K562 (cell line): ENCODE data around the gene CEP44.

Experiments used
- CBX3 ChIP-seq, 2 experiments: IDR thresholded peaks; 1 replicate in 1 of 2; 2 replicates in 1 of 2; pipeline ENCODE4 v1.6.1; 2012; ENCODE audit warnings: inconsistent platforms in 2 of 2, low read length in 2 of 2, borderline replicate concordance in 1 of 2, control low read depth in 1 of 2
- CBX5 ChIP-seq: IDR thresholded peaks from 2 replicates; pipeline ENCODE4 v1.6.1; 2014; ENCODE audit warnings: low read depth, borderline replicate concordance
- CREB1 ChIP-seq, 2 experiments: sonication (generic) in 1 of 2; formaldehyde crosslinking in 1 of 2; IDR thresholded peaks; 2 replicates each; pipeline versions ENCODE4 v1.6.1 to v1.8.0; 2012 to 2022; ENCODE audit warnings: inconsistent platforms in 1 of 2, mild to moderate bottlenecking in 1 of 2, missing genetic modification reagents in 1 of 2, moderate library complexity in 1 of 2
- CTCF ChIP-seq, 3 experiments: IDR thresholded peaks in 2 of 3; conservative IDR thresholded peaks in 1 of 3; 2 replicates each; pipeline ENCODE4 v1.5.1; 2011 to 2012; ENCODE audit warnings: low read length in 3 of 3, mild to moderate bottlenecking in 3 of 3, control low read depth in 2 of 3, improper control_type of control experiment in 1 of 3, inconsistent platforms in 1 of 3, low read depth in 1 of 3, mixed read lengths in 1 of 3, moderate library complexity in 1 of 3; ENCODE audit not compliant: insufficient read depth in 2 of 3
- CUX1 ChIP-seq: fragments of 200-800 bp; sonication (Bioruptor generic); IDR thresholded peaks from 2 replicates; pipeline ENCODE4 v1.6.1; 2016; ENCODE audit warnings: missing genetic modification characterization, missing compliant biosample characterization
- ERF ChIP-seq: fragments of 450-650 bp; formaldehyde crosslinking; IDR thresholded peaks from 2 replicates; pipeline ENCODE4 v1.4.0; 2020; ENCODE audit warnings: mild to moderate bottlenecking, mixed read lengths
- HNRNPLL ChIP-seq: fragments of 200-400 bp; formaldehyde crosslinking; IDR thresholded peaks from 2 replicates; pipeline ENCODE4 v1.6.1; 2017; ENCODE audit warnings: low read length, low read depth, mild to moderate bottlenecking; ENCODE audit not compliant: poor library complexity, severe bottlenecking
- SIN3A ChIP-seq, 2 experiments: fragments of 150-350 bp in 1 of 2; IDR thresholded peaks; 2 replicates each; pipeline ENCODE4 v1.6.1; 2011 to 2016; ENCODE audit warnings: borderline replicate concordance in 2 of 2, low read depth in 2 of 2, low read length in 2 of 2, mild to moderate bottlenecking in 2 of 2, moderate library complexity in 2 of 2; ENCODE audit not compliant: control insufficient read depth in 1 of 2

- no peak for TF ChIP-seq CBX3 (IDR thresholded peaks at IDR 0.05; ENCODE audit: borderline replicate concordance in 1 of 2, low read length in 2 of 2)
- TF ChIP-seq CBX5 = no peak
- no peak for TF ChIP-seq SIN3A (IDR thresholded peaks at IDR 0.05; ENCODE audit: borderline replicate concordance in 2 of 2, control insufficient read depth in 1 of 2, low read depth in 2 of 2, low read length in 2 of 2)
- no peak for TF ChIP-seq HNRNPLL
- TF ChIP-seq CUX1 (CRISPR knock-in tag) = no peak
- TF ChIP-seq ERF (CRISPR knock-in tag) = no peak
- no peak for TF ChIP-seq CTCF (IDR thresholded peaks at IDR 0.05 in 2 of 3, conservative IDR thresholded peaks at IDR 0.05 in 1 of 3; ENCODE audit: insufficient read depth in 2 of 3, low read depth in 1 of 3, low read length in 3 of 3)
- TF ChIP-seq CREB1 (IDR thresholded peaks at IDR 0.05) = no peak
- no peak for TF ChIP-seq CREB1 (CRISPR knock-in tag; IDR thresholded peaks at IDR 0.05)
Measured at GRCh38 chr4:174324725-174325124, 41.0 kb downstream of the CEP44 start.
